Caco-2 (cell line): ENCODE data around the gene AP2M1. TPM values are rescaled to one million over a fixed set of nuclear protein-coding genes. Genes with fewer than 3 reads are reported as not detected.

Experiments
- BruUV-seq: library from RNA; stranded (reverse); fragments of 400-500 nt; replicated peaks from 2 replicates; lab custom pipeline; 2021; lab: Mats Ljungman, UMichigan
- CTCF ChIA-PET: fragments of 300-600 bp; sonication (Branson Sonifier 250); formaldehyde crosslinking; loops from one replicate; lab custom pipeline; 2022; ENCODE audit warnings: antibody characterized with exemption; lab: Charles Lee
- POLR2A ChIA-PET: fragments of 300-600 bp; sonication (Branson Sonifier 250); formaldehyde crosslinking; loops from one replicate; lab custom pipeline; 2022; ENCODE audit warnings: antibody characterized with exemption; lab: Charles Lee
- DNase-seq, 2 experiments: peaks; one replicate each; pipeline versions ENCODE4 v3.0.0 to v3.0.0-alpha.2; 2020 to 2022
- H3K27me3 ChIP-seq: replicated peaks from 2 replicates; pipeline ENCODE4 v1.6.0; 2011; ENCODE audit warnings: low read length; ENCODE audit not compliant: control insufficient read depth, insufficient read depth
- H3K36me3 ChIP-seq: 2 replicates; pipeline ENCODE4 v1.5.1; 2011; ENCODE audit warnings: low read length; ENCODE audit not compliant: control insufficient read depth, insufficient read depth
- H3K4me1 ChIP-seq: fragments of 250-450 bp; sonication (Bioruptor Pico); 2 replicates; pipeline ENCODE4 v1.5.1; 2020; ENCODE audit warnings: mild to moderate bottlenecking
- H3K4me3 ChIP-seq: 2 replicates; pipeline ENCODE4 v1.5.1; 2011; ENCODE audit warnings: low read depth, mild to moderate bottlenecking, control low read depth, low read length
- H3K9me3 ChIP-seq: fragments of 250-450 bp; sonication (Bioruptor Pico); 2 replicates; pipeline ENCODE4 v1.5.1; 2020; ENCODE audit warnings: mild to moderate bottlenecking, moderate library complexity
- H3K27ac Mint-ChIP-seq: one replicate; pipeline ENCODE4 v1.8.0; 2022; ENCODE audit warnings: mixed read lengths; ENCODE audit not compliant: unreplicated experiment
- H3K27me3 Mint-ChIP-seq: one replicate; pipeline ENCODE4 v1.8.0; 2022; ENCODE audit warnings: mixed read lengths; ENCODE audit not compliant: insufficient read depth, unreplicated experiment
- H3K36me3 Mint-ChIP-seq: one replicate; pipeline ENCODE4 v1.8.0; 2022; ENCODE audit warnings: mild to moderate bottlenecking, mixed read lengths; ENCODE audit not compliant: insufficient read depth, unreplicated experiment
- H3K4me1 Mint-ChIP-seq: one replicate; pipeline ENCODE4 v1.8.0; 2022; ENCODE audit warnings: low read depth, mixed read lengths; ENCODE audit not compliant: unreplicated experiment
- H3K4me3 Mint-ChIP-seq: one replicate; pipeline ENCODE4 v1.8.0; 2022; ENCODE audit warnings: mild to moderate bottlenecking, moderate library complexity, mixed read lengths; ENCODE audit not compliant: unreplicated experiment
- H3K9me3 Mint-ChIP-seq: one replicate; pipeline ENCODE4 v1.8.0; 2022; ENCODE audit warnings: mixed read lengths; ENCODE audit not compliant: unreplicated experiment
- CTCF ChIP-seq, 2 experiments: fragments of 200-600 bp in 1 of 2; IDR thresholded peaks; 1 replicate in 1 of 2; 2 replicates in 1 of 2; pipeline versions ENCODE4 v1.5.1 to v1.8.0; 2011 to 2022; ENCODE audit warnings: antibody characterized with exemption in 1 of 2, control low read depth in 1 of 2, inconsistent platforms in 1 of 2, low read depth in 1 of 2, low read length in 1 of 2, mild to moderate bottlenecking in 1 of 2, moderate library complexity in 1 of 2; ENCODE audit not compliant: insufficient read depth in 1 of 2, severe bottlenecking in 1 of 2, unreplicated experiment in 1 of 2
- intact Hi-C: fragments of 100-400 bp; cut with micrococcal nuclease; formaldehyde crosslinking; loops from one replicate; pipeline ENCODE4 v1.10.0; 2022; ENCODE audit not compliant: unreplicated experiment
- total RNA-seq: library from RNA; stranded (reverse); gene quantifications from 2 replicates; pipeline ENCODE4 v1.2.3, GENCODE V29; 2022

The AP2M1 gene
- total RNA-seq, 1 experiment from 2014 or later = 214 TPM

DNA sequence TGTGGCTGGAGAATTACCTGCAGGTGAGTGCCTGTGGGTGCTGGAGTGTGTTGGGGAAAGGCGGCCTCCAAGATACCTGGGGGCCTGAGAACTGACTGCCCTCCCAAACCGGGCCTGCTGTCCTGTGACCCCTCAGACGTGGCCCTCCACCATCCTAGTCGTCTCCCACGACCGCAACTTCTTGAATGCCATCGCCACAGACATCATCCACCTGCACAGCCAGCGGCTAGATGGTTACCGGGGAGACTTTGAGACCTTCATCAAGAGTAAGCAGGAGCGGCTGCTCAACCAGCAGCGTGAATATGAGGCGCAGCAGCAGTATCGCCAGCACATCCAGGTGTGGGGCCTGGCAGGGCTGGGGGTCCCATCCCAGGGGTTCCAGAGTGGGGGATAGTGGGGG, 14.8 kb downstream of the AP2M1 start:
- Mint-ChIP-seq H3K4me3 (no peak overlapping the region), H3K4me1 (peaks cover 15% of the 10 kb centered on the region), H3K27ac (no peak overlapping the region), H3K27me3 (no peaks in the 10 kb centered on the region), H3K36me3 (peaks cover 70% of the 10 kb centered on the region), H3K9me3 (no peaks in the 10 kb centered on the region)
- 0 out of 2 replicates have a peak, but pooled peaks cover 8% of the 10 kb centered on the region for H3K4me1 ChIP-seq
- no peaks in the 10 kb centered on the region for H3K9me3 ChIP-seq
- ChIA-PET POLR2A (no interaction called here), CTCF (no interaction called here)
- H3K4me3 ChIP-seq = no peak overlapping the region
- H3K36me3 ChIP-seq = peaks cover 4% of the 10 kb centered on the region; the same call in 1 of the 2 replicates
- no peaks in the 10 kb centered on the region for H3K27me3 ChIP-seq
- BruUV-seq = no TSS peak
- intact Hi-C loops = no loop called here
- no peak for DNase-seq
- no peak for TF ChIP-seq CTCF (IDR thresholded peaks at IDR 0.05; ENCODE audit: insufficient read depth in 1 of 2, low read depth in 1 of 2, low read length in 1 of 2, severe bottlenecking in 1 of 2, unreplicated experiment in 1 of 2)

DNA sequence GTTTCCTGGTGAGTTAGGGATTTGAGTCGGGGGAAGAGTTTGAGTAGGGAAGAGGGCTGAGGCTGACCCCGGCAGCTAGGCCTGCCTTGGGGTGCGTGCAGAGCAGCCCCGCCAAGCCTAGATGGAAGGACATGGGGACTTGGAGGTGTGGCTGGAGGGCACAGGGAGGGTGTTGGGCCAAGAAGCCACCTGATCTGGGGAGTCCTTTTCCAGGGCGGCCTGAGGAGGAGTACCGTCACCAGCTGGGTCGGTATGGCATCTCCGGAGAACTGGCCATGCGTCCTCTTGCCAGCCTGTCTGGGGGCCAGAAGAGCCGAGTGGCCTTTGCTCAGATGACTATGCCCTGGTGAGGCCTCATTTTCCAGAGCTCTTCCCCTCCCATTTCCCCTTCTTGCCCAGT, 18.2 kb downstream of the AP2M1 start:
- no peaks in the 10 kb centered on the region for H3K4me1 Mint-ChIP-seq
- no peak for DNase-seq
- peaks cover 4% of the 10 kb centered on the region; the same call in 1 of the 2 replicates for H3K36me3 ChIP-seq
- H3K9me3 ChIP-seq = no peaks in the 10 kb centered on the region
- H3K4me3 Mint-ChIP-seq = no peak overlapping the region
- H3K27ac Mint-ChIP-seq = no peak overlapping the region
- no peaks in the 10 kb centered on the region for H3K27me3 ChIP-seq
- no peaks in the 10 kb centered on the region for H3K4me1 ChIP-seq
- no peak for TF ChIP-seq CTCF (IDR thresholded peaks at IDR 0.05; ENCODE audit: insufficient read depth in 1 of 2, low read depth in 1 of 2, low read length in 1 of 2, severe bottlenecking in 1 of 2, unreplicated experiment in 1 of 2)
- ChIA-PET CTCF (no interaction called here), POLR2A (no interaction called here)
- no peaks in the 10 kb centered on the region for H3K27me3 Mint-ChIP-seq
- no peaks in the 10 kb centered on the region for H3K9me3 Mint-ChIP-seq
- no TSS peak for BruUV-seq
- H3K4me3 ChIP-seq = no peak overlapping the region
- peaks cover 59% of the 10 kb centered on the region for H3K36me3 Mint-ChIP-seq
- intact Hi-C loops = no loop called here

GRCh38 chr3:184193991-184194539, 19.4 kb downstream of the AP2M1 start:
- H3K36me3 ChIP-seq = peaks cover 4% of the 10 kb centered on the region; the same call in 1 of the 2 replicates
- H3K27me3 ChIP-seq = no peaks in the 10 kb centered on the region
- ChIA-PET POLR2A (no interaction called here), CTCF (no interaction called here)
- H3K9me3 ChIP-seq = no peaks in the 10 kb centered on the region
- no peaks in the 10 kb centered on the region for H3K4me1 Mint-ChIP-seq
- H3K4me3 Mint-ChIP-seq = no peak overlapping the region
- peaks cover 49% of the 10 kb centered on the region for H3K36me3 Mint-ChIP-seq
- H3K4me3 ChIP-seq = no peak overlapping the region
- DNase-seq = no peak
- no peaks in the 10 kb centered on the region for H3K4me1 ChIP-seq
- no peaks in the 10 kb centered on the region for H3K27me3 Mint-ChIP-seq
- no peak for TF ChIP-seq CTCF (IDR thresholded peaks at IDR 0.05; ENCODE audit: insufficient read depth in 1 of 2, low read depth in 1 of 2, low read length in 1 of 2, severe bottlenecking in 1 of 2, unreplicated experiment in 1 of 2)
- H3K9me3 Mint-ChIP-seq = no peaks in the 10 kb centered on the region
- intact Hi-C loops = no loop called here
- no TSS peak for BruUV-seq
- H3K27ac Mint-ChIP-seq = no peak overlapping the region
